Muscle of back (tissue), 11 donors: ENCODE data around the gene NCKAP5L. TPM values are rescaled to one million over a fixed set of nuclear protein-coding genes. Genes with fewer than 3 reads are reported as not detected.

Experiments used
- DNase-seq, 3 donors: peaks; one replicate each; pipeline versions ENCODE4 v3.0.0 to v3.0.0-alpha.2; 2013
- polyA plus RNA-seq, 10 donors: library from polyadenylated mRNA; unstranded; fragments of 120-200 nt; gene quantifications; one replicate each; pipeline ENCODE4 v1.2.1, GENCODE V29; 2013; ENCODE audit not compliant: insufficient read length in 10 of 10

Gene NCKAP5L
- polyA plus RNA-seq, 10 donors = 28.5 to 38.6 (median 32.4) TPM

DNA sequence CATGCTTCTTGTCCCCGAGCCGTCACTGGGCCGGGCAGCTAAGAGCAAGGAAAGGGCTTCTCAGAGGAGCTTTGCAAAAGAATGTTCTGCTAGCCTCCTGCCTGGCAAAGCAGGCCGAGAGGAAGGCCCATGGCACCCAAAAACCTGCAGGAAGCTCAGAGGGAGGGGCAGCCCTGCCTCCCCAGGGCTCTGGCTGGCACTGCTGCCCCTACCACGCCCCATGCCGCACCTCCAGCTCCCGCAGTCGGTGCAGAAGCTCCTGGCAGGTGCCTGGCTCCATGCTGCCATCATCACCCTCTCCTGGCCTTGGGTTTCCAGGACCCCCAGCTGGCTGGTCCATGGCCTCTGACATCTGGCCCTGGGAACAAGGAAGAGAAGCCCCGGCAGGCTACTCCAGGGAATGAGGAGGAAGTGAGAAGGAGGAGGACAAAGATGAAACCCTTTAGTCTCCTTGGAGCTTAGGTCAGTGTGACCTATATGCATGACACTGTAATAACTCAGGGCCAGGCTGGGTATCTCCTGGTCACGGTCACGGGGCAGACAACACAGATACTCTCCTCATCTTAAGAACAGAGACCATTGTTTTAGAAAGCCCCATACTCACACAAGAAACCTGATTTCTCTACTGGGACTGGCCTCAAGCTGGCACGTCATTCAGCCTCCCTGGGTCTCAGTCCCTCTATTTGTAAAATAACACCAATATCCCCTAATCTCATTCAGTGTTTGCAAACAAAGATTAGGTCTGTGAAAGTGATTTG is 24.3 kb downstream of the NCKAP5L start:
- DNase-seq = no peak

DNA sequence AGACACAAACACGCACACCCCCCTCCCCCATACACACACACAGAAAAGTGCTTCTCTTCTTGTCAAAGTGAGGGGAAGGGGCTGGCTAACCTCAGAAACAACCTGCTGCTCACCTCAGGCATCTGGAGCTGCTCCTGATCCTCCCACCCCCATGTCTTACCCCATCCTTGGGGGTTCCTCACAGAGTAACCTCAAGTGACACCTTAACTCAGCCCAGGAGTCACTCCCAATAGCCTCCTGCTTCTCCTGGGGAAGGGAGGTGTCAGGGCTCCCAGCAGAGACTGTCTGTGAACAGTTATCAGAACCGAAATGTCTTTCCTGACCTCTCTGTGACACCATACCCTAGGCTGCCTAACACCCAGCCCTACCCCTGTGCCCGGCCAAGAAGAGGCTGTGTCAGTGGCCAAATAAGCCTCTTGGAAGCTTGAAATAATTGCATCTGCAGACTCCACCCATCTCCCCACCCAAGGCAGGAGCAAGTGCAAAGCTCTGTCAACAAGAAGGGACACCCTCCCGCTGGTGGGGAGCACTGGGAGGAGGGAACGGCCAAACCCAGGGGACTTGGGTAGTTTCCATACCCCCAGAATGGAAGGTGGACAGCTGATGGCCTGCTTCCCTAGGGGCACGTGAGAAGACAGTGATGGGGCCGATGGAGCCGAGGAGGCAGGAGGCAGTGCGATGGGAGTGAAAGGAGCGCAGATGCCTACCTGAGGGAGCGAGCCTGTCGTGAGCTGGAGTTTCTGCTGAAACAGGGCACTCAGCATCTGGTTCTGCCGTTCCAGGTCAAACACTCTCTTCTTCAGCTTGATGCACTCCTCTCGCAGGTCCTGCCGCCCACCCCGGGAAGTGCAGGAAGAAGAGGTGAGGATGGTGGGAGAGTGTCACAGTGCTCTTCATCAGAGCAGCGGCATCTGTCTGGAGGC is 26.8 kb downstream of the NCKAP5L start:
- no peak for DNase-seq

DNA sequence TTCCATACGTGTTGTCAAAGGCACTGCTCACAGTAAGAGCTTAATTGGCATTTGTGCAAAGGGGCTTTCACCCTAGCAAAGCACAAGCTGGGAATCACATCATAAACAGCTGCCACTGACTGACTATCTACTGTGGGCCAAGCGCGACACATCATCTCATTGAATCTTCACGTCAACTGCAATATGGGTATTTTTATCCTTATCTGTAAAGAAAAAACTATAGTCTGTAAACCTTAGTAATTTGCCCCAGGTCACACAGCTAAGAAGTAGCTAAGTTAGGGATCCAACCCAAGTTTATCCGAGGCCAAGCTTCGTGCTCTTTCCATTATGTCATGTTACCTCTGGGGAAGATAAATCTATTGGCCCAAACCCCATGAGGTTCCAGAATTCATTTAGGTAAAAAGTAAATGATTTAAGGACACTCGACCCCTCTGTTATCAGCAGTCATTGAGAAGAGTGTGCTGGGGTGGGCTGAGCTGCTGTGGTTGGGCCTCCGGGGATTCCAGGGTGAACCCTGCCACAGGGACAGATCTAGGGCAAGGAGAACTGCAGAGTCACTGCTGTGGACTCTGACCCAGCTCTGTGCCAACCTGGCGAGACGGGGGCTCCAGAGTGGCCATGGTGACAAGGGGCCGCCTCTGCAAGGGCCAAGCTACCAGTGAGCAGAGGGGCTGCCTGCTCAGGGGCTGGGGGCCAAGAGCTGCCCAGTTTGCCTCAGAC is 27.6 kb downstream of the NCKAP5L start:
- DNase-seq = no peak

DNA sequence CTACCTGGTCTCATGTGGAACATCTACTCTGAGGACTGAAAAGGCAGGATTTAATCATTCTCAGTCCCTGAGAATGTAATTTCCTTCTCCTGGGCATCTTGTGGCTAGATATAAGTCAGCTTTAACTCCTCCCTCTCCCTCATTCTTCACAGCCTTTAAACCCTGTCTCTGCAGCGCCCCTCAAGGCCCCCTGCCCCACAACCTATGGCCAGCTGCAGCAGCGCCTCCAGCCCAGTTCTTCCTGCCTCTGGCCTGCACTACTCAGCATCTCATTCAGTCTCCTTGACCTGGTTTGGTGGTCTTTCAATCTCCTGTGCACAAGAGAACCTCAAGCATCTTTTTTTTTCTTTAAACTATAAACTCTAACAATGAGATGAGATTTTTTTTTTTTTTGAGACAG is 29.3 kb downstream of the NCKAP5L start:
- no peak for DNase-seq

DNA sequence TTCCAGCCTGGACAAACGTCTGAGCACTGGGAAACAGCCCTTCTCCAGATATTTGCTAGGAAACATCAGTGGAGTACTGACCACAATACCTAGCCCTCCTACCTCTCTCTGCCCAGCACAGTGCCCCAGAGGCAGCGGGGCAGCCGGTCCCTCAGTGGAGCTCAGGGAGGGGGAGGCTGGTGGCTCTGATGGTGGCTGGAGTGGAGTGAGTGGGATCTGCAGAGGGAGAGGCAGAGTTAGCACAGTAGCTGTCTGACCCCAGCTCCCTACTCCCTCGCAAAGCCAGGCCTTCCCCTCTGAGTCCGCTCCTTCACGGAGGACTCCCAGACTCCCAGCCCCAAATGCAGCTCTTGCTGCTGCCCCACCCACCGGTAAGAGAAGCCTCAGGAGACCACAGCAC is 30.0 kb downstream of the NCKAP5L start:
- DNase-seq = no peak

DNA sequence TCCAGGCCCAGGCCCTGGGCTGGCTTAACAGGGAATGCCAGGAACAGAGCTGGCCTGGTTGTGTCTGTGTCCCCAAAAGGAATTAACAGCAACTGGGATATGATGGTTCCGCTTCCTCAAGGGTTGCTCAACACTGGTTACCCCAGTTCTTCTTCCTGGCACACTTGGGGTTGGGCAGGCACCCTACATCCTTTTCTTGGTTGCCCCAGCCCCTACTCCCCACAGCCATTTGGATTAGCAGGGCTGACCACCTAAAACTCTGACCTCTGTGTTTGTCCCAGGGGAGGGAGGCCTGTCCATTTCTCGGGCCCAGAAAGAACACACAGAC is 30.8 kb downstream of the NCKAP5L start:
- DNase-seq = no peak

DNA sequence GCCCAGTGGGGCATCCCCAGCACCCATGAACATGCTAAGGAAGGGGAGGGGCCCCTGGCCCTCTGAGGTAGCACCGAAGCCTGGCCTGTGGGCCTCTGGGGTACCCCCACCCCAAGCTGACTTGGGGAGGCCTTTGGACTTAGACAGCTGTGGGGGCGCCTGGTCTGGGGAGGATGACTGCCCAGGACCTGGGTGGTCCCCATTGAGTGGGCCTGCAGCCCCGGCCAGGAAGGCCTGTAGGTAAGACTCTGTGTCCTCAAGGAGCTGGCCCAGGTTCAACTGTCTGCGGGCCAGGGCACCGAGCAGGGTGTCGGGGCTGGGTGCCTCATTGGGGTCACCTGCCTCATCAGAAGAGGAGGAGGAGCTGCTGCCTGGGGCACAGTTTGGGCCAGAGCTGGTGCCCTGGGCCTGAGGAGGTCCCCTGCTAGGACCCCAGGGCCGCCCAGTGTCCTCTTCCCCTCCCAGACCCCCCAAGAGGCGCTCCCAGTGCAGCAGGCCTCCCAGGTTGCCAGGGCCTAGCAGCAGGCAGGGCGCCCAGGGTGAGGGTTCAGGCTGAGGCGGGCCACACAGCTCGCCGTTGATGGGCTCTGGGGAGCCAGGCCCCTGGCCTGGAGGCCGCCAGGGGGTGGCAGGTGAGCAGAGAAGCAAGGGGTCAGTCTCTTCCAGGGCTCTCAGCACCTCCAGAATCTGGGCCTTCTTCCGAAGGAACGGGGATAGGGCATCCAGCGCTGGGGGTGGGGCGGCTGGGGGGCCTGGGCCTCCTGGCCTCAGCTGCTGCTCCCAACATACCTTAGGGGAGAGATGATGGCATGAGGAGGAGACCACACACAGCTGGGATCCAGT is 31.4 kb downstream of the NCKAP5L start:
- DNase-seq = no peak

DNA sequence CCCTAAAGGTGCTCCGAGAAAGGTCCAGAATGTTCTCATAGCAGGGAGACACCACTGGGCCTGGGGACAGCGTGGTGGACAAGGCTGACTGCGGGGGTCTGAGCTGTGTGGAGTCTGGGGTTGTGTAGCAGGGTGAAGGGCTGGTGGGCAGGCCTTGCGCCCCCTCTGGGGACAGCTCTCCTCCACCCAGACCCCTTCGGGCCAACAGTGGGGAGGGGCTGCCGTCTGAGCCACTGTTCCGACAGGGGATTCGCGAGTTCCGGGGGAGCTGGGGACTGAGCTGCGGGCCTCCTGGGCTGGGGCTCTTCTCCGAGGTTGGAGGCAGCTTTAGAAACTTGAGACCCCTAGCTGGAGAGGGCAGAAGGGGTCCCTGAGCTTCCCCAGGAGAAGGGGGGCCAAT is 32.1 kb downstream of the NCKAP5L start:
- no peak for DNase-seq

DNA sequence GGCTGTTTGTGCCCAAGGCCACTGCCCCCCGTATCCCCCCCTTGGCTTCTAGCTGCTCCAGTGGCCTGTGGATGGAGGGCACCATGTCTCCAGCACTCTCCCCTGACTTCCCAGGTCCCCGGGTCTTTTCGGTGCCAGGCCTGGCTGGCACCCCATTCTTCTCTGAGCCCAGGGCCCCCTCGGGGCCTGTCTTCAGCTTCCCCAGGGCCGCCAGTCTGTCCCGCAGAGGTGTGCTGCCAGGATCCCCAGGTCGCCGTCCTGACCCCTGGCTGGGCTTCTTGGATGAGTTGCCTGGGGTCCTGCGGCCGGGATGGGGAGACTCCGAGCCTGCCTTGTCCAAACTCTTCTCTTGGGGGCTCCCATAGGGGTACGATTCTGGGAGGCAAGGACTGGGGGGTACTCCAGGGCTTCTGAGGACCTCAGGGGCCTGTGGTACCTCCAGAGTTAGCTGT is 32.5 kb downstream of the NCKAP5L start:
- DNase-seq = no peak

DNA sequence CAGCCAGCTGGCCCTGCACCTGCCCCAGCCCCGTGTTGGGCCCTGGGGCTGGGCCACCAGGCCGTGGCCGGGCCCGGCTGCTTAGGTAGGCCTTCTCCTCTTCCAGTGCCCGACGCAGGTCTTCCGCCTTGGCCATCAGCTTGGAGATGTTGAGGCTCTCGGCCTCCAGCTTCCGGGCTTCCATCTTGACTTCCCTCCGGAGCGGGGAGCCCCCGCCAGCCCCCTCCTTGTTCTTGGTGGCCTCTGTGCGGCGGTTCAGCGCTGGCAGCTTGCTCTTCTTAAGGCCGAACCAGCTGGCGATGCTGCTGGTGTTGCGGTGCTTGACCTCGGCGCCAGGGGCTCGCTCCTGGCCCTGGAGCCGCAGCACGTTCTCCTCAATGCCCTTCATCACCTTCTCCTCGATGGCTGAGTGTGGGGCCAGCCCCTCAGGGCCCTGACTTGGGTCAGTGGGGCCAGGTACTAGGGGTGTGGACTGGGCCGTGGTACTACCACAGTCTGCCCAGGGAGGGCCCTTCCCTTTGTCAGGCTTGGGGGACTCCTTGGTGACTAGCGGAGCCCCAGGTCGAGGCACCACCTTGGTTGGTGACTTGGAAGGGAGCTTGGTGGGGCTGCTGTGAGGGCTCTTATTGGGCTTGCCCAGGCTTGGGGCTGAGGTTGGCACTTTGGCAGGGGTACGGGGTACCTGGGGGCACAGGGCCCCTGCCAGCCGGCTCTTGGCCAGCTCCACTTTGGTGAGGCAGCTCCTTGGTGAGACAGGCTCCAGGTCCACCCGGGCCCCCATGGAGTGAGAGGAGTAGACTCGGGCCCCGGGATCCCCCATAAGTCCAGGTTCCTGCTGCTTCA is 33.2 kb downstream of the NCKAP5L start:
- no peak for DNase-seq

DNA sequence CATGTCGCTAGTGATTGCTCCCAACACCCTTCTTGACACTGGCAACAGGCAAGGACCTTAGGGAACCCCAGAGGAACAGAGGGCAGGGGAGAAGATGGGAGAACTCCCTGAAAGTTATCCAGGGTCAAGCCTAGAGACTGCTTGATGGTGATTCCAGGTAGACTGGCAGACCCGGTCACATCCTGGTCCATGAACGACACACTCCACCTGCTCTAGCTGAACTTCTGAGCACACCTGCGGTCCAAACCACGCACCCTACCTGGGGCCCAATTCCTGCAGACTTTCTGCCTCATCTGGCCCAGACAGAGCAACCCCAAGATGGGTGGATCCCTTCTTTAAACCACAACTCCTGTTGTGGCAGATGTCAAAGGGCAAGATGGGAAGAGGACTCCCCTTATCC is 34.2 kb downstream of the NCKAP5L start:
- no peak for DNase-seq

DNA sequence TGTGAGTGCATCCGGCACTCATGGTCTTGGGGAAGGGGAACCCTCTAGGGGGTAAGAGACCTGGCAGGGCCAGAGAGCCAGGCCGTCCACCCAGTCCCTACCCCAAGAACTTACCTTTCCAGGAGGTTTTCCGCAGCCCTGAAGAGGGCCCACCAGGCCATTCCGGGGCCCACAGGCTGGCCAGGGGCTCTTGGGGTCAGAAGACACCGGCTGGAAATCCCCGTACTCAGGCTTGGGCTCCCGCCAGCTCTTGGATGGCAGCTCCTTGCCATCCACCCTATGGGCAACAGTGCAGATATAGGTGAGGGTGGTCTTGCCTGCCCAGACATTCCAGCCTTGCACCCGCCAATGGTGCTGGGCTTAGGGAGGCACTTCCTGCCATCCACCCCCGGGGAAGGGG is 34.6 kb downstream of the NCKAP5L start:
- no peak for DNase-seq

DNA sequence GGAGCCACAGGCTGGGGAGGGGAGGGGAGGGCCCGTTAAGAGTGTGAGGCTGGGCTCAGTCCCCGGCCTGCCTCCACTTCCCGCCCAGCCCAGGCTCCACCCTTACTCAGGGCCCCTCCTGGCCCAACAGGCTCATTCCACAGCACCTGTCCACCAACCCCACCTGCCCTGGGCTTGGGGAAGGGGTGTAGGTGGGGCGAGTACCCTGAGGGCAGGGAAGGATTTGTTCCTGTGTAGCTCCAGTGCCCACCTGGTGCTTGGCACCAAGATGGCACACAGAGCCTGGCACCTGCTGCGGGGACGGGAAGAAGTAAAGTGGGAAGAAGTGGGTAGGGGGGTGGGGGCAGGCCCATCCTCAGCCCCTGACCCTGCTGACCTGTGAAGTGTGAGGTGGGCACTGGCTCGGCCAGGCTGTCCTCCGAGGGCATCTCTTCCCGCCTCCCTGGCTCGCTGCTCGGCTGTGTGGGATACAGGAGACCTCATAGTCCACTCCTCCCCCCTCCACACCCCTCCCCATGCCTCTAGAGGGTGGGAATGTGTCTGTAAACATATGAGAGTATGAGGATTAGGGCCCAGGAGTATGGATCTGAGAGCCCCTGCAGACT is 35.1 kb downstream of the NCKAP5L start:
- DNase-seq = no peak

DNA sequence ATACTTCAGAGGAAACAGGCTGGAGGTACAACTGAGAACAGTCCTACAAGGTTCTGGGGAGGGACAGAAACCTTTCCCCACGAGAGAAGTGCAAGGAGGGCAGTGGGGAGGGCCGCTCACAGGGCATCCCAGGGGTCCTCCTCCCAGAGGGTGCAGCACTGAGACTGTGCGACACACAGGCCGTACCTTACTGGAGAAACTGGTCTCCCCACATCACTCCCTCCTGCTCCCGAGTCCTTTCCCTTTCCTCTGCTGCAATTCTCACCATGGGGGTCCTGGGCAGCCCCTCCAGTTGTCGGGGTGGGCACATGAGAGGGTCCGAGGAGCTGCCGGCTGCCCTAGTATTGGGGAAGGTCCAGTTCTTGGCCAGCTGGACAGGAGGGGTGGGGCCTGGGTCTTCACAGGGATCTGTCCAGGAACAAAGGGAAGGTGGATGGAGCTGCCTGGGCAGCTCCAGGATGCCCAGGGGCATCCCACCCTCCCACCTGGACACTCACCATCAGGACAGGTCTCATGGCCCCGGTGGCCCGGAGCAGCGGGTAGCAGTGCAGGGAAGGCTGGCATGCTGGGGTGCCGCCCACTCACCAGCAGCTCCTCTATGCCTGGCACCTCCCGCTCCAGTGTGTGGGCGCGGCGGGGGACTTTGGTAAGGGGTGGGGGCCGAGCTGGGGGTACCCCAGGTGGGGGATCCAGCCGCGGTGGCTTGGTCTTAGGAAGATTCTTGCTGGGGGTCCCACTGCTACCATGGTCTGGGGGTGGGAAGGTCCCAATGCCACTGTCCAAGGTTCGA is 35.8 kb downstream of the NCKAP5L start:
- DNase-seq = no peak

DNA sequence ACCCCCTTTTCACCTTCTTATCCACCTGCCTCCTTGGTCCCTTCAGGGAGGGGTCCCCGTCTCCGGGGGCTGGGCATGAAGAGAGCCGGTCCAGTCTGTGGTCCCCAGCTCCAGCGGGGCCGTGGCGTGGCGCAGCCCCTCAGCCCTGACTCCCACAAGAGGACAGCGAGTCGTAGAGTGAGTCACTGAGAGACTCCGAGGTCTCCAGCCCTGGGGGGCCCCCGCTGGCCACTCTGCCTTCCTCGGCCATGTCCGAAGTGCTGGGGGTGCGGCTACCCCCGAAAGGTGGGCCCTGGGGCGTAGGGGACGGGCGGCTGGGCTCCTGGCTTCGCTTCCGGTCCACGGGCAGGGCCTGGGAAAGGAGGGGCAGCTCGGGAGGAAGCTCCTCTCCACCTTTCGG is 36.5 kb downstream of the NCKAP5L start:
- DNase-seq = no peak

DNA sequence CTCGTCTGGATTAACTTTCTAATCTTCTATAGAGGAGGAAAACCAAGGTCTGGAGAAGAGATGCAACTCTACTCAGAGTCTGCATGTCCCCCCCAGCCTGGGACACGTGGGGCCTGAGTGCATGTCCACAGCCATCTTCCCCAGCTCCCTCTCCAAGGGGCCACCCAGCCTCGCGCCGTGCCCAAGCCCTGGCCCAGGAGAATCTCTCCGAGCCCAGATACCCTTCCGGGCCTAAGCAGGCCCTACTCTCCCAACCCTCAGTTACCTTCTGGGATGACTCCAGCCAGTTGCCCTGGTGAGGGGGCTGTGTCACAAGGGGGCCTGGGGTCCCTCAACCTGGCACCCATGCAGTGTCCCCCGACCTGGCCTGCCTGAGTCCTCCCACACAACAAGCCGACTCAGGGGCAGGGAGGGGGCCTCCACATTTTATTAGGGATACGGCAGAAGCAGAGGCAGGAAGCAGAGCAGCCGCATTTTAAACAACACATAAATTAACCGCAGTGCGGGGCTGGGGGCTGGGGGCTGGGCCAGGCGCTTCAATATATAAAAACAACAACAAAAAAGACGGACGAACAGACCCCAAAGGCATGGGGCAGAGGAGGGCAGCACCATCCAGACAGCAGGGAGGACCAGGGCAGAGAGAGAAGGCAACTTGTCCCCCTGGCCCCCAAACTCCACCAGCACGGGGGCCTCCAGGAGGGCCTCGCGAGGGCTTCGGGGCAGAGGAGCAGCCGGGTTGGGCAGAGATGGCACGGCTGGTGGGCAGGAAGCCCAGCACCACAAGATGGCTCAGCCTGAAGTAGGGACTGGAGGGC is 37.3 kb downstream of the NCKAP5L start:
- no peak for DNase-seq

DNA sequence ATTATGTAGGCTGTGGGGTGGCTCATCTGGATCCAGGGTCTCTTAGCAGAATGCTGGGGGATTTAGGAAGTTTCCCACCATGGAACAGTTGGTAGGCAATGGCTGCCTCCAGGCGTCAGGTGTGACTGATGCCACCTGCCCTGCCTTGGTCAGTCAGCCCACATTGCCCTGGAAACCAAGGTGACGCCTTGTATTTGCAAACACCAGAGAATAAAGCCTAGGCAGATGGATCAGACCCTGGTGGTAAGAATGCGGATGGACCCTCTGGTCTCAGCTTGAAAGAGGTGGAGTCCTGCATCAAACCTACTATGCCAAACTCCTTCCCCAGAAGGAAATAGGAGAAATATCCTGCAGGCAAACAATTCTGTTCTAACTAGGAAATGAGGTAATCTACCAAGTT is 38.2 kb downstream of the NCKAP5L start:
- DNase-seq = no peak

DNA sequence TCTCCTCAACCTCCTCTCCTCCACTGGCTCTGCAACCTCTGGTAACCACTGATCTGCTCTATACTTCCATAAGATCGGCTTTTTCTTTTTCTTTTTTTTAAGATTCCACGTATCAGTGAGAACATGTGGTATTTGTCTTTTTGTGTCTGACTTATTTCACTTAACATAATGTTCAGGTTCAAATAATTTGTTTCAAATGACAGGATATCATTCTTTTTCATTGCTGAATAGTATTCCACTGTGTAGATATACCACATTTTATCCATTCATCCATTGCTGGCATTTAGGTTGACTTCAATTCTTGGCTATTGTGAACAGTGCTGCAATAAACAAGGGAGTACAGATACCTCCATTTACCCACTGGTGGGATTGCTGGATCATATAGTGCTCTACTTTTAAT is 40.5 kb downstream of the NCKAP5L start:
- DNase-seq = no peak
